H9 (cell line): Measurements from ENCODE around the gene PRAMEF12. TPM values are rescaled to one million over a fixed set of nuclear protein-coding genes. Genes with fewer than 3 reads are reported as not detected.
A peak's percentile ranks its signal among the peaks of the same experiment; 100 is the strongest.
"Not testable (repeated sequence)": the region's sequence is repeated elsewhere in the genome, so short reads cannot be mapped to it uniquely, and the experiment has no call there.

Experiments
- DNase-seq: peaks from one replicate; pipeline ENCODE4 v3.0.0-alpha.2; 2017
- H2AFZ ChIP-seq: one replicate; pipeline ENCODE4 v1.6.1; 2013; ENCODE audit warnings: mild to moderate bottlenecking, low read length, control low read depth, moderate library complexity
- H2AK5ac ChIP-seq: 2 replicates; pipeline ENCODE4 v1.6.1; 2013; ENCODE audit warnings: low read length, control low read depth, mixed read lengths; ENCODE audit not compliant: insufficient read length
- H2BK120ac ChIP-seq: one replicate; pipeline ENCODE4 v1.6.1; 2013; ENCODE audit warnings: low read depth, mild to moderate bottlenecking, low read length, control low read depth, inconsistent platforms; ENCODE audit not compliant: poor library complexity, severe bottlenecking
- H2BK12ac ChIP-seq: 2 replicates; pipeline ENCODE4 v1.6.1; 2013; ENCODE audit warnings: low read length, control low read depth, mixed read lengths, low read depth; ENCODE audit not compliant: insufficient read length
- H2BK15ac ChIP-seq: 2 replicates; pipeline ENCODE4 v1.6.1; 2013; ENCODE audit warnings: low read depth, low read length, control low read depth
- H2BK20ac ChIP-seq: one replicate; pipeline ENCODE4 v1.6.1; 2013; ENCODE audit warnings: low read depth, mild to moderate bottlenecking, low read length, control low read depth, inconsistent platforms; ENCODE audit not compliant: poor library complexity, severe bottlenecking
- H2BK5ac ChIP-seq: 2 replicates; pipeline ENCODE4 v1.6.1; 2013; ENCODE audit warnings: low read length, control low read depth, mixed read lengths; ENCODE audit not compliant: insufficient read length
- H3K14ac ChIP-seq: 2 replicates; pipeline ENCODE4 v1.6.1; 2013; ENCODE audit warnings: low read length, control low read depth; ENCODE audit not compliant: insufficient read depth
- H3K18ac ChIP-seq: 2 replicates; pipeline ENCODE4 v1.6.1; 2013; ENCODE audit warnings: low read depth, mild to moderate bottlenecking, mixed read lengths, low read length, control low read depth; ENCODE audit not compliant: insufficient read length
- H3K23ac ChIP-seq: 2 replicates; pipeline ENCODE4 v1.6.1; 2013; ENCODE audit warnings: low read length, control low read depth, mixed read lengths, low read depth; ENCODE audit not compliant: insufficient read length
- H3K23me2 ChIP-seq: 2 replicates; pipeline ENCODE4 v1.6.1; 2013; ENCODE audit warnings: low read depth, mild to moderate bottlenecking, mixed read lengths, low read length, control low read depth; ENCODE audit not compliant: insufficient read length, poor library complexity, severe bottlenecking
- H3K27ac ChIP-seq: 2 replicates; pipeline ENCODE4 v1.5.1; 2013; ENCODE audit warnings: low read length, control low read depth, mixed read lengths, low read depth; ENCODE audit not compliant: insufficient read length
- H3K27me3 ChIP-seq: 2 replicates; pipeline ENCODE4 v1.6.1; 2013; ENCODE audit warnings: low read length, control low read depth, inconsistent platforms; ENCODE audit not compliant: insufficient read depth
- H3K4ac ChIP-seq: 2 replicates; pipeline ENCODE4 v1.6.1; 2013; ENCODE audit warnings: low read depth, mild to moderate bottlenecking, control low read depth, inconsistent platforms, low read length, moderate library complexity
- H3K4me1 ChIP-seq: 2 replicates; pipeline ENCODE4 v1.6.1; 2013; ENCODE audit warnings: low read length, control low read depth, inconsistent platforms; ENCODE audit not compliant: insufficient read depth
- H3K4me2 ChIP-seq: 2 replicates; pipeline ENCODE4 v1.6.1; 2013; ENCODE audit warnings: low read length, control low read depth, mixed read lengths; ENCODE audit not compliant: insufficient read length, insufficient read depth
- H3K56ac ChIP-seq: 2 replicates; pipeline ENCODE4 v1.6.1; 2013; ENCODE audit warnings: low read depth, mild to moderate bottlenecking, mixed read lengths, low read length, control low read depth; ENCODE audit not compliant: insufficient read length
- H3K79me1 ChIP-seq: 2 replicates; pipeline ENCODE4 v1.6.1; 2013; ENCODE audit warnings: low read depth, mild to moderate bottlenecking, moderate library complexity, low read length, control low read depth, inconsistent platforms; ENCODE audit not compliant: insufficient read depth, poor library complexity, severe bottlenecking
- H3K79me2 ChIP-seq: 2 replicates; pipeline ENCODE4 v1.6.1; 2013; ENCODE audit warnings: low read length, control low read depth, inconsistent platforms; ENCODE audit not compliant: insufficient read depth
- H3K9ac ChIP-seq: 2 replicates; pipeline ENCODE4 v1.6.1; 2013; ENCODE audit warnings: low read length, control low read depth, mixed read lengths; ENCODE audit not compliant: insufficient read length; ENCODE audit errors: extremely low read depth
- H3K9me3 ChIP-seq: one replicate; pipeline ENCODE4 v1.6.1; 2013; ENCODE audit warnings: low read depth, low read length, inconsistent platforms; ENCODE audit not compliant: control insufficient read depth
- H3T11ph ChIP-seq: one replicate; pipeline ENCODE4 v1.6.1; 2013; ENCODE audit warnings: mild to moderate bottlenecking, low read length, control low read depth, inconsistent platforms
- H4K20me1 ChIP-seq: one replicate; pipeline ENCODE4 v1.6.1; 2013; ENCODE audit not compliant: control insufficient read depth, insufficient read length, insufficient read depth
- H4K5ac ChIP-seq: 2 replicates; pipeline ENCODE4 v1.6.1; 2013; ENCODE audit warnings: low read depth, mild to moderate bottlenecking, mixed read lengths, low read length, control low read depth; ENCODE audit not compliant: insufficient read length
- H4K8ac ChIP-seq: replicated peaks from 2 replicates; pipeline ENCODE4 v1.6.1; 2013; ENCODE audit warnings: low read length, control low read depth, mixed read lengths, low read depth; ENCODE audit not compliant: insufficient read length
- H4K91ac ChIP-seq: 2 replicates; pipeline ENCODE4 v1.6.1; 2013; ENCODE audit warnings: low read depth, mild to moderate bottlenecking, moderate library complexity, mixed read lengths, low read length, control low read depth; ENCODE audit not compliant: insufficient read length
- H3K27ac Mint-ChIP-seq, 3 experiments: 2 replicates in 2 of 3; 3 replicates in 1 of 3; pipeline ENCODE4 v1.8.0; 2020 to 2021; ENCODE audit warnings: mixed read lengths in 3 of 3, mild to moderate bottlenecking in 1 of 3, moderate library complexity in 1 of 3
- H3K27me3 Mint-ChIP-seq: 2 replicates; pipeline ENCODE4 v1.8.0; 2021; ENCODE audit warnings: low read depth, mild to moderate bottlenecking, moderate library complexity, mixed read lengths
- H3K36me3 Mint-ChIP-seq, 3 experiments: 2 replicates in 2 of 3; 3 replicates in 1 of 3; pipeline ENCODE4 v1.8.0; 2020 to 2021; ENCODE audit warnings: low read depth in 3 of 3, mixed read lengths in 3 of 3; ENCODE audit not compliant: insufficient read depth in 1 of 3
- H3K4me1 Mint-ChIP-seq, 2 experiments: 2 replicates each; pipeline ENCODE4 v1.8.0; 2020; ENCODE audit warnings: mixed read lengths in 2 of 2
- H3K4me3 Mint-ChIP-seq, 2 experiments: 2 replicates in 1 of 2; 3 replicates in 1 of 2; pipeline ENCODE4 v1.8.0; 2020 to 2021; ENCODE audit warnings: mild to moderate bottlenecking in 2 of 2, mixed read lengths in 2 of 2, moderate library complexity in 1 of 2
- H3K9me3 Mint-ChIP-seq, 2 experiments: 2 replicates in 1 of 2; 3 replicates in 1 of 2; pipeline ENCODE4 v1.8.0; 2020; ENCODE audit warnings: mild to moderate bottlenecking in 2 of 2, mixed read lengths in 2 of 2, moderate library complexity in 1 of 2
- WGBS: extraction: QIAGEN DNeasy Blood & Tissue Kit; methylation state at CpG from one replicate; pipeline ENCODE4 v1.1.7; 2013; ENCODE audit warnings: missing lambda C conversion rate, low lambda C conversion rate, mixed read lengths; ENCODE audit not compliant: insufficient read length; ENCODE audit errors: extremely low coverage; 5-methylcytosine and 5-hydroxymethylcytosine counted together
- total RNA-seq: library from RNA; stranded (reverse); gene quantifications from 2 replicates; pipeline ENCODE4 v1.2.1, GENCODE V29; 2021
- TF ChIP-seq, protein P1 (sequence below): fragments of 200-600 bp; sonication (generic); conservative IDR thresholded peaks from 3 replicates; pipeline ENCODE4 v1.8.0; 2021; ENCODE audit warnings: antibody characterized with exemption, mild to moderate bottlenecking

The PRAMEF12 gene
- total RNA-seq, 1 experiment from 2014 or later: not detected

DNA sequence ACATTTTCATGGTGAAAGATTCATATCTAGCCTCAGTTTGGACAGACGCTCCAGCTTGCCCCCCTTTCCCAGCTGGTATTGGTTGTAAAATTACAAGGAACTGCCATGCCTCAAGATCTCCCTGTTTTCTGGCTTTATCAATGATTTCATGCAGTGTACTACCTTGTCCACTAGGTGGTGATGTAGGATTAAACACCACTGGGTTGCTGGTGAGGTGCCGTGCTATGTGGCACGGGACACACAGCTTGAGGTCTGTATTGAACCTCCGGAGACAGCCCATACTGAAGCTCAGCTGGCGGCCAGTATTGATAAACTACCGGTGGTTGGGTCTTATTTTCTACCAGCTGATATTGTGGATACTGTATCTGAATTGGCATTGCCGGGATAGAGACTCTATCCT lies 10.2 kb downstream of the PRAMEF12 start:
- H3K4ac ChIP-seq, H4K5ac ChIP-seq, H3T11ph ChIP-seq, H3K9ac ChIP-seq, H3K79me1 ChIP-seq, H3K23me2 ChIP-seq, H3K27ac Mint-ChIP-seq, H3K36me3 Mint-ChIP-seq, H3K27ac ChIP-seq, H3K27me3 Mint-ChIP-seq, H2BK5ac ChIP-seq, H3K14ac ChIP-seq, H3K56ac ChIP-seq, H3K4me3 Mint-ChIP-seq, H3K18ac ChIP-seq, H3K23ac ChIP-seq, H2BK120ac ChIP-seq, H3K4me2 ChIP-seq, H2BK12ac ChIP-seq, H4K8ac ChIP-seq, DNase-seq, H2AK5ac ChIP-seq, H4K20me1 ChIP-seq, H3K4me1 ChIP-seq, H3K79me2 ChIP-seq, H4K91ac ChIP-seq, H2BK15ac ChIP-seq, H2AFZ ChIP-seq, H2BK20ac ChIP-seq, H3K27me3 ChIP-seq: not testable (repeated sequence)
- TF ChIP-seq, protein P1, sequence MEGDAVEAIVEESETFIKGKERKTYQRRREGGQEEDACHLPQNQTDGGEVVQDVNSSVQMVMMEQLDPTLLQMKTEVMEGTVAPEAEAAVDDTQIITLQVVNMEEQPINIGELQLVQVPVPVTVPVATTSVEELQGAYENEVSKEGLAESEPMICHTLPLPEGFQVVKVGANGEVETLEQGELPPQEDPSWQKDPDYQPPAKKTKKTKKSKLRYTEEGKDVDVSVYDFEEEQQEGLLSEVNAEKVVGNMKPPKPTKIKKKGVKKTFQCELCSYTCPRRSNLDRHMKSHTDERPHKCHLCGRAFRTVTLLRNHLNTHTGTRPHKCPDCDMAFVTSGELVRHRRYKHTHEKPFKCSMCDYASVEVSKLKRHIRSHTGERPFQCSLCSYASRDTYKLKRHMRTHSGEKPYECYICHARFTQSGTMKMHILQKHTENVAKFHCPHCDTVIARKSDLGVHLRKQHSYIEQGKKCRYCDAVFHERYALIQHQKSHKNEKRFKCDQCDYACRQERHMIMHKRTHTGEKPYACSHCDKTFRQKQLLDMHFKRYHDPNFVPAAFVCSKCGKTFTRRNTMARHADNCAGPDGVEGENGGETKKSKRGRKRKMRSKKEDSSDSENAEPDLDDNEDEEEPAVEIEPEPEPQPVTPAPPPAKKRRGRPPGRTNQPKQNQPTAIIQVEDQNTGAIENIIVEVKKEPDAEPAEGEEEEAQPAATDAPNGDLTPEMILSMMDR: peak; percentile 62
- H3K9me3 Mint-ChIP-seq: peaks cover 33 to 34% of the 10 kb centered on the region in 2 experiments
- H3K9me3 ChIP-seq: peaks cover 12% of the 10 kb centered on the region
- H3K4me1 Mint-ChIP-seq: peaks cover 8 to 13% of the 10 kb centered on the region in 2 experiments
- no CpG with 5 or more reads among the region's 7 CpGs for WGBS

DNA sequence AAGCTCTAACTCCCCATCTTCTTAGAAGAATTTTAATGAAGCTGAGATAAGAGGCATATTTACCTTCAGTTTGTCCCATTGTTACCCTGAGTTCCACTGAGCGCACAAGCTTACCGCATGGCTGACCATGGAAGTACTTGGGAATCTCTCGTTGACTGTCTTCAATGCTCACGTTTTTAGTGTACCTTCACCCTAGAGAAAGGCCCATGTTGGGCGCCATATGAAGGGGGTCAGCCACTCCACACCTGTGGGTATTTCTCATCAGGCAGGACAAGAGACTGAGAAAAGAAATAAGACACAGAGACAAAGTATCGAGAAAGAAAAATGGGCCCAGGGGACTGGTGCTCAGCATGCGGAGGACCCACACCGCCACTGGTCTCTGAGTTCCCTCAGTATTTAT lies 11.2 kb downstream of the PRAMEF12 start:
- H3K79me2 ChIP-seq, H4K91ac ChIP-seq, H2BK12ac ChIP-seq, H3K4me1 ChIP-seq, H4K20me1 ChIP-seq, H3K14ac ChIP-seq, H2BK120ac ChIP-seq, H3K4me3 Mint-ChIP-seq, H3K9ac ChIP-seq, H4K5ac ChIP-seq, H2BK20ac ChIP-seq, H2BK5ac ChIP-seq, H2AFZ ChIP-seq, H3K27ac Mint-ChIP-seq, H3K18ac ChIP-seq, H3K27ac ChIP-seq, H3K79me1 ChIP-seq, H2AK5ac ChIP-seq, DNase-seq, H3T11ph ChIP-seq, H3K36me3 Mint-ChIP-seq, H3K4me2 ChIP-seq, H3K27me3 ChIP-seq, H2BK15ac ChIP-seq, H3K27me3 Mint-ChIP-seq, H3K4ac ChIP-seq, H3K23ac ChIP-seq, H3K23me2 ChIP-seq, H3K56ac ChIP-seq, H4K8ac ChIP-seq: not testable (repeated sequence)
- WGBS: no CpG with 5 or more reads among the region's 8 CpGs
- Mint-ChIP-seq H3K4me1 (peaks cover 8 to 13% of the 10 kb centered on the region in 2 experiments), H3K9me3 (peaks cover 37% of the 10 kb centered on the region in 2 experiments)
- peaks cover 12% of the 10 kb centered on the region for H3K9me3 ChIP-seq
